Measurements from ENCODE around the gene ECHDC1. TPM values are rescaled to one million over a fixed set of nuclear protein-coding genes. Genes with fewer than 3 reads are reported as not detected.

Gene ECHDC1
- total RNA-seq, 1 donor from 2014 or later = 49.6 TPM

Other genes with a start within 250 kb of the ECHDC1 start
- gene RSPO3, start 224.9 kb downstream of the ECHDC1 start, total RNA-seq = not detected in 2 replicates
- 20.2 and 20.8 TPM in 2 replicates for gene RNF146, start 76.7 kb downstream of the ECHDC1 start, total RNA-seq
- gene KIAA0408, start 115.8 kb upstream of the ECHDC1 start, total RNA-seq = 16.4 and 17.6 TPM in 2 replicates
- not detected in 2 replicates for gene C6orf58, start 233.6 kb upstream of the ECHDC1 start, total RNA-seq